Dedifferentiated amniotic fluid mesenchymal stem cell (primary cell): ENCODE data around the gene PLCXD3.

Experiments used
- DNase-seq: peaks from one replicate; pipeline ENCODE4 v3.0.0-alpha.2; 2016; ENCODE audit errors: extremely low spot score

PLCXD3 gene, protein sequence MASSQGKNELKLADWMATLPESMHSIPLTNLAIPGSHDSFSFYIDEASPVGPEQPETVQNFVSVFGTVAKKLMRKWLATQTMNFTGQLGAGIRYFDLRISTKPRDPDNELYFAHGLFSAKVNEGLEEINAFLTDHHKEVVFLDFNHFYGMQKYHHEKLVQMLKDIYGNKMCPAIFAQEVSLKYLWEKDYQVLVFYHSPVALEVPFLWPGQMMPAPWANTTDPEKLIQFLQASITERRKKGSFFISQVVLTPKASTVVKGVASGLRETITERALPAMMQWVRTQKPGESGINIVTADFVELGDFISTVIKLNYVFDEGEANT

DNA sequence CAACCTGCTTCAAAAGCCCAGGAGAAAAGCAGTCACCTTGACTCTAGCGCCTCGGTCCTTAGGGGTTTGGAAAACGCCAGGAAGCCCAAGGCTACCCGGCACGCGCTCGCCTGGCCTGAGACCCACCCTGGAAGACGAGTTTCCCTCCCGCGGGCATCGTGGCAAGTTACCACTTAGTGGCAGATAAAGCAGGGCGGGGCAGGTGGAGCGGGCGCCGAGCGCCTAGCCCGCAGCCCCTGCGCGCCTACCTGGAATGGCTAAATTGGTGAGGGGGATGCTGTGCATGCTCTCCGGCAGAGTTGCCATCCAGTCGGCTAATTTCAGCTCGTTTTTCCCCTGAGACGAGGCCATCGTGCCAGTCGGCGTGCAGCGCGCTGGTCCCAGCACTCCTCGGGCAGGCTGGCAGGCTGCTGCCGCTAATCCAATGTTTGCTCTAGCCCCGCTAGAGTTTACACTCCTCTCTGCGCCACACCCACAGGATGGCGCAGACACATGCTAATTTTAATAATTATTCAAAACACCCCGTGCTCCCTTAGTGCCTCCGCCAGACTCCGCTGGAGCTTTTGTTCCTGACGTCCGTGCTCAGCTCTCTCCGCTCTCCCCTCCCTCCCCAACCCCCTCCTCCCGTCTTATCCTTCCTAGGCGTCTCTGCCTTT lies at the start of gene PLCXD3:
Gene PLCXD3, minus strand, starts transcription at position 426 of the 656 bp plus-strand sequence. Its CDS starts 75 bp downstream, at position 351.
- DNase-seq, result no peak

DNA sequence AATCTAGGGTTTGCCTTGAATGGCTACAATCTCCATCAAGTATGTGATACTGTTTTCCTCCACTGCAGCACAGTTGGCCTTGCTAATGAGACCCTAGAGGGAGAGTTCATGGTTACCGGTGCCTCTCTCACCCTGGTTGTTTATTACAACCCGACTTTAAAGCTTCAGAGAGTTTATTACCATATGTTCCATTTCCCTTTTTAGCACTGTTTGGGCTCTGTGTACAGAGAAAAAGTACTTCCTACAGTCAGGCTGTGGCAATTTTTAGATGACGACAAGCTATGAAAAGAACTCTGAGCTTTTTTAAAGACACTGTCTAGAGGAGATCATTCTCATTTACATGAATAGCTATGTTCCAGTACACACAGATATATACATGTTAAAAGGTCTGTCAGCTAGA lies 48.8 kb upstream of the PLCXD3 start:
- DNase-seq, result no peak

DNA sequence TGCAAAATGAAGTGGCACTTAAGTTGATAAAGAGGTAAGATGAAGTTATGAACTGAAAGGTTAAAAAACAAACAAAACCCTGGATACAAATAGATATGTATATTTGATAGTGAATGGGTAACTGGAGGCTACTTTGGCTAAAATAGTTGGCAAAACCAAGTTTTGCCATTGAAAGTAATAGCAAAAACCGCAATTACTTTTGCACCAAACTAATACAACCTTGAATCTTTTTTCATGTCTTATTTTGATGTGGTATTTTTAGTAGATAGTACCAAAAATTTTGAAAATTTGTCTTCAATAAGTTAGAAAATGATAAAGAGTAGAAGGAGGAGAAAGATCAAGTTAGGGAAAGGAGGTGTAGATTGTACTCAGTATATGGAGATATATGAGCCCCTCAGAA lies 47.9 kb upstream of the PLCXD3 start:
- DNase-seq, result no peak

DNA sequence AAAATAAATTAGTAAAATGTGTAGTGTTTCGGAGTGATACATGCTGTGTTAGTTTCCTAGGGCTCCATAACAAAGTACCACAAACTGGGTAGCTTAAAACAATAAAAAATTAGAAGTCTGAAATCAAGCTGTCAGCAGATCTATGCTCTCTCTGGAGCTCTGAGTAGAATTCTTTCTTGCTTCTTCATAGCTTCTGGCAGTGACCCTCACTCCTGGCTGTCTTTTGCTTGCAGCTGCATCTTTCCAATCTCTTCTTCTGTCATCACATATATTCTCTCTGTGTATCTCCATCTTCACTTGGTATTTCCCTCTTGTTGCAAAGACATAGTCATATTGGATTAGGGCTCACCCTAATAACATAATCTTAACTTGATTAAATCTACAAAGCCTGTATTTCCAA lies 37.6 kb upstream of the PLCXD3 start:
- DNase-seq, result no peak

DNA sequence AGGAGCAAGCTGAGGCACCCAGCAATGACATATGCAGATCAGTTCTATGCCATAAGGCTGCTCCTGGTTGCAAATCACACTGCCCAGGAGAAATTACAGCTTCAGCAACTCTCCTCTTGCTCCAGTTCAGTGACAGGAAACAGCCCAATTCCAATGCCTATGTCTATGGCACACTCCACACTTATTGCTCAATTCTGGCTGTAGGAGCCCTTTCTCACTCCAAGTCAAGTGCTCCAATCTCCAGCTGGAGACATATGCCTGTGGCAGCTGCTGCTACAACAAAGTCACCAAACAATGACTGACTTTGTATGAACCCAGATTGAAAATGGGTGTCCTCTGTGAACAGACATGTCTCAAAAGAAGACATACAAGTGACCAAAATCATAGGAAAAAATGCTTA lies 31.8 kb upstream of the PLCXD3 start:
- DNase-seq, result no peak

DNA sequence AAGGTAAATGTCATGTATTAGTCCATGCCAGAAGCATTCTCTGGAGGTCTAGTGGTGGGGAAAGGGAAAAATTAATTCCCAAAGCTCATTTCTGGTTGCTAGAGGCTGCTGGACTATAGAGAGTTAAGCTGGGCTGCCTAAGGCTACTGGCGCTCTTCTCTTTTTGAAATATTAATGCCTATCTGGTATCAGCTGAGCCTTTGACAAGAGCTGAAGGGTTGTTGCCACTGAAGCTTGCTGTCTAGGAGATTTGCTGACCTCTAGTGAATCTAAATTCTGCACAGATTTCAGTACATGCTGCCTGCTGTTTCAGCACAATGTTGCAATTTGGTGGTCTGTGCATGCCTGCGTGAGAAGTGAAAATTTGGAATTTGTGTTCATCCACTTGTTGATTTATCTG lies 29.1 kb upstream of the PLCXD3 start:
- no peak for DNase-seq

DNA sequence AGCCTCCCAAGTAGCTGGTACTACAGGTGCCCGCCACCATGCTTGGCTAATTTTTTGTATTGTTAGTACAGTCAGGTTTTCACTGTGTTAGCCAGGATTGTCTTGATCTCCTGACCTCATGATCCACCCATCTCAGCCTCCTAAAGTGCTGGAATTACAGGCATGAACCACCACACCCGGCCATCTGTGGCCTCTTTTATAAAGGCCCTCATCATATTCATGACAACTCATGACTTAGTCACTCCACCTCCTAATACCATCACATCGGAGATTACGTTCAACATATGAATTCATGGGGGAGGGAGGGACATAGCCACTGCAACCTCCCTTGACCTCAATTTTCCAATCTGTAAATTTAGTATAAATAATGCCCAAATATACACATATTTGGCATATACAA lies 27.2 kb upstream of the PLCXD3 start:
- DNase-seq, result no peak

DNA sequence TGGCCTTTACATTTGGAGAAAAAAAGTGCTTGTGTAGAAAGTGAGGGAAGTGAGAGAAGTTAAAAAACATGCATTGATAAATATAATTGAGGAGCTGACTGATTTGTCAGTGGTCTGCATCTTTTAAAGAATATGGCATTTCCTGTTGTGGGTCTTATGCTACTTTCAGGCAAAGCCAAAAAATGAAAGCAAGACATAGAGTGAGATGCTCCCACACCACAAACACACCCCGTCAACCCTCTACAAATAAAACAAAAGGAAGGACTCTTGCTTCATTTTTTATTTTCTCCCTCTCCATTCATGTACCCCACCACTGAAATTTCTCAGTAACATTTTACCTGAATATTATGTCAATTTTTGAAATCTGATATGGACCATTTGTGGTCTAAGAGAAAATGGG lies 22.1 kb upstream of the PLCXD3 start:
- no peak for DNase-seq

DNA sequence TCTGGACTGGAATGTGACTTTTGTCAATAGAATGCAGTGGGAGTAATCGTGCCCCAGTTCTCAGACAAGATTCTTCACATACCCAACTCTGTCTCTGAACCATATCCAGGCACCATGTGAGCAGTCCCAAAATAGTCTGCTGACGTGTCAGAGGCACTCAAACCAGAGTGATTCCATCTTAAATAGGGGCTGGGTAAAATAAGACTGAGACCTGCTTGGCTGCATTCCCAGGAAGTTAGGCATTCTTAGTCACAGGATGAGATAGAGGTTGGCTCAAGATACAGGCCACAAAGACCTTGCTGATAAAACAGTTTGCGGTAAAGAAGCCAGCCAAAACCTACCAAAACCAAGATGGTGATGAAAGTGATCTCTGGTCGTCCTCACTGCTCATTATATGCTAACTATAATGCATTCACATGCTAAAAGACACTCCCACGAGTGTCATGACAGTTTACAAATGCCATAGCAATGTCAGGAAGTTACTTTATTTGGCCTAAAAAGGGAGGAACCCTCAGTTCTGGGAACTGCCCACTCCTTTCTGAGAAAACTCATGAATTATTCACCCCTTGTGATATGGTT lies 16.9 kb upstream of the PLCXD3 start:
- DNase-seq, result peak; percentile 58

DNA sequence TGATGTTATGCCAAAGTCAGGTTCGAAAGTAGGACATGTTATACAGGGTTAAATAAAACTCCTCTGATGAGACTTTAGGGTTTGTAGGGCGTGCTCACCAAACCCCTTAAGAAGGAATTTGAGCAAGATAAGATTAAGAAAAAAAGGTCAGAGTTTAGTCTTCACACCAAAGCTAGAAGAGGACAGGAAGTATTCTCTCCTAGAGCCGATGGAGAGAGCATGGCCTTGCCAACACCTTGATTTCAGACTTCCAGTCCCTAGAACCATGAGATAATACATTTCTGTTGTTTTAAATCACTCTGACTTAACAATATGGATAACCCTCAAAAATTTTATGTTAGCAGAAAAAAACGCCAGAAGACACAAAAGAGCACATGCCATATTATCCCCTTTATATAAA lies 16.3 kb upstream of the PLCXD3 start:
- DNase-seq, result no peak

DNA sequence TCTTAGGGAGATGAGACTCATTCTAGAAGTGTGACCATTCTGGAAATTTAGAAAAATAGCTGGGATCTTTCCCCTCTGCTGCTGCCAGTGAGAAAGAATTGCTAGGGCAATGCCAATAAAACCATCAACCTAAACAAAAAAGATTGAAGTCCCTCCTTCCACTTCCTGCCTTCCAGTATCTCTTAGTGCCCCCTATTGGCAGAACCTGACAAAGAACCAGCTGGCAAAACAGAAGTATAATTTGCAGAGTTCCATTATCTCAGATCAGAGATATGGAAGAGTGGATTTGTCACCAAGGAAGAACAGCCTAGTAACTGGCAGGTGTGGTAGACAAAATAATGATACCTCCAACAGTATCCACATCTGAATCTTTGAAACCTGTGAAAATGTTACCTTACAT lies 13.8 kb upstream of the PLCXD3 start:
- DNase-seq, result no peak

DNA sequence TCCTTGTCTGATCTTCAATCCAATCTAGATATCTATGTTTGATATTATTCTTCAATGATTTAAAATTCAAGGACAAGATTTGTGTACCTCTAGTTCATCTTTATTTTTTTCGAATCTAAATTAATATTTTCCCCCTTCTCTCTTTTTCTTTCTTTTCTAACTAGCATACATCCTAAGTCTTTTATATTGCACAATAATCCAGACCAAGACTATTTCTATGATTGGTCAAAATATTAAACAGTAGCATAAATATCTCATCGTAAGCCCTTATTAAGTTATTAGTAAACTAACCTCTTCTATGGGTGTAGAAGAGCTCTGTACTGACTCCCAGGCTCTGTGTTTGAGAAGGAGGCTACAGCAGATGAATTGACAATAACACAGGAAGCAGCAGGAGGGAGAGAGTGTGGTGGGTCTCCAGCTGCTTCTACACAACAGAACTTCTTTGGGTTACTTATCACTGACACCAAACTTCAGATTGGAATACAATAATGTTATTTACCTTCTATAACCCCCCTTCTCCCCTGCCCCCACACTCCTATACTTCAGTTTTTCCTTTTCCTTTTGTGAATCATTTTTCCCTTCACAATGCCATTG lies 11.9 kb upstream of the PLCXD3 start:
- no peak for DNase-seq

DNA sequence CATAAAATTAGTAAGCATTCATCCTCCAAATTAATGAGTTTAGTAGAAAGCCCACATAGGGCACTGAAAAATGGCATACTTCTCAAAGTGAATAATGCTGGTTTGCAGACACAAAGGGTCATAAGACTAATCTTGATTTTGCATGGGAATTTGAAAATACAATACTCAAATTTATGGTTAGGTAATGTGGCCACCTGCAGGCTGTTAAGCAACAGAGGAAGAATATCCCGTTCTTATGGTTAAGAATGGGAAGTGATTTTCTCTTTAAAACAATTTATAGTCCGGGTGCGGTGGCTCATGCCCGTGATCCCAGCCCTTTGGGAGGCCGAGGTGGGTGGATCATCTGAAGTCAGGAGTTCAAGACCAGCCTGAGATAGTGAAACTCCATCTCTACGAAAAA lies 9.4 kb upstream of the PLCXD3 start:
- no peak for DNase-seq

DNA sequence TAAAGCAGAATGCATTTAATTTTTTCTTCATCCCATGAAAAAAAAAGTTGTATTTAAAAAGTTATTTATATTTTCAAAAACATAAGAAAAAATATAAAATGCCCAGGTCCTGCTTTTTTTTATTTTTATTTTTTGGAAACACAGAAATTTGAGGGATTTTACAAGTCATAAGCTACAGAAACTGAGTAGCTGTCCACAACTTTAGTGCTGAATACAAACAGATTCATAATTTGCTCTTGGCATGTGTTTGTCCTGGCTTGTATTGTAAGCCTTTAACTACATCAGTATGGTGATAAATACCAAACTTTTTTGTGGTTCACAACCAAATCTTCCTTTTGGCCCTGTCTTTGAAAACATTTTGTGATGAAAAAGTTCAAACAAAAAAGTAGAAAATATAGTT lies 7.5 kb upstream of the PLCXD3 start:
- DNase-seq, result peak; percentile 16

DNA sequence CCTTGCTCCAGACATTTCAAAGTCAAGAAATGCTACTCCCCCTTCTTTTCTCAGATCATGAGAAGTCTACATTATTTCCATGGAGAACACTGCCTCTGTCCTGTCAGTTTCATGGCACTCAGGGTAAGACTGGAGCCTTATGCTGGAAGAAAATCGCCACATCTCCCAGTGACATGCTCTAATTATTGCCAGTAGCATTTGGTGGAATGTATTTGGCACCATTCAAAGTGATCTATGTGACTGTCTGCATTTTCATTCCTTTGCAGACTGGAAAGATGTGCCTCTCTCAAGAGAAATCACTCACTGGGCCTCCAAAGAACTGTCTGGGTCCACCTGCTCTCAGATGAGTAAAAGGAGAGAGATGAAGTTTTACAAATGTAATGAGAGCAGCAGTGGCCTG lies 840 bp upstream of the PLCXD3 start:
- DNase-seq, result no peak

DNA sequence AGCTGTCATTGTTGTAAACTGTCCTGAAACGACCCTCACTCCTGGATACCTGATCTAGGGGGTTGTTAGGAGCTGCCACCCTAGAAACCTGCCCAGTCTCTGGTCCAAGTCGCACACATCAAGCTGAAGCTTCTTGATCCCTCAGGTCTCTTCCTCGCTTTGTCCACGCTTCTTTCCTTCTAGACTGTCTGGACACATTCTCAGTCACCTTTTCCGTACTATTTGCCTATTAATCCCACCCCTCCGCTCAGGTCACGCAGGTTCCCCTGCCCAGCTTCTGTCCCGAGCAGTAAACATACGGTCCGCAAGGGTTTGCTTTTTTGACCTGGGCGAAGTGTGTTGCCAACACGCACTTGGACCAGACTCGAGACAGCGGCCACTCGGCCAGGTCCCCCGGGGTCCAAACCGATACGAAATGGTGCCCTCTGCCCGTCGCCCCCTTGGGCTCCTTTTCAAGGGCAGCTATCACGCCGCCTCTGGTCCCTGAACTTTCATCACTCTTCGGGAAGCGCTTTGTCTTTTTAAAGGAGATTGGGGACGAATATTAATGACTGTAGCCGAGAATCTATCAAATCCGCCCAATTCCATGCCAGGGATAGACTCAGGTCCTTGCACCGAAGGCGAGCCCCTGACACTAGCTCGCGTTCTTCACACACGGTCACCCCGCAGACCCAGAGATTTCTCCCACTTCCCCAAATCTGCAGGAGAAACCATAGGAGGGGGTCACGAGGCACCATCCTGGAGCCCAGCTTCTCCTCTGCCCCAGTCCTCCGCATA lies 814 bp downstream of the PLCXD3 start:
- DNase-seq, result no peak

DNA sequence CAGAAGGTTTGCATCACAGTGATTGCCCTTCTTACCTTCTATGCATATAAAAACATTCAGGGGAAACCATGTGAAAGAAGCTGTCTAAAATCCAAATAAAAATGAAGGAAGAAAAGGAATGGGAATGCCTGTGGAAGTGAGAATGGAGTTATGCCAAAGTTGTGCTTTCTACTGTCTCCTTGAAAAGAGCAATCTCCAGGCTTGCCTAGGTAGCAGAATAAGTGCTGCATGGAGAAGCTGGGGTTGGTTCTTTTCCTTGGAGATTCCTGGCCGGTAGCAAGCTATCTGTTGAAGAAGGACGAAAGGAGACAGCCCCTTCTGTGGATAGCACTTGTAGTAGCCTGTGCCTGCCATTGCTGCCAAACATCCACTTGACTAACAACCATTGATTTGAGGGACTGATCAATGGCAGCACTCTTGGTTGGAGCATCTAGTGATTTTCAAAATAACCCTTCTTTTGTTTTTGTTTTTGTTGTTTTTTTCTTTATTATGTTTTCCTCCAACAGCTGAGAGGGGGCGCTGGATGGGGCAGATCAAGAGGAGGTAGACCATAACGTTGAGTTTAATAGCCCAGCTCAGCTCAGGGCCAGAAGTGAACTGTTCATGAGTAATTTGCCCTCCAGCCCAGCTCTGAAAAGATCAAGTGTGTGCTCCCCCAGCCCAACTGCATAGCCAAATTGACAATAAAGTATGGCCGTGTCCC lies 1.6 kb downstream of the PLCXD3 start:
- no peak for DNase-seq

DNA sequence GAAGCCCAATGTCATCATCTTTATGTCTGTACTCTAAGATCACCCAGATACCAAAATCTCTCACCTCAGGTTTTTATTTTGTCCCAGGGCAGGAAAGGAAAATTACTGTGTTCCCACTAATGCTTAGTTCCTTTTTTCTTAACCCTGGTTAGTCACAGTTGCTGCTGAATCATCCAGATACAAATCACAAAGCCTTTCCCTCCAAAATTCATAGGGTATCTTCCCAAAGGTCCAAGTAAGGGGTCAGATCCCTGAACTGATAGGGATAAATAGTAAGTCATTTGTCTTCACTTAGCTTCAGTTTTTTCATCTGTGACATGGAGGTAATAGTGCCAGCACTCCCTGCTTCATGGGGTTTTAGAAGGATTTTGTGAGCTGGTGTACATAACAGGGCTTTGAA lies 2.2 kb downstream of the PLCXD3 start:
- no peak for DNase-seq

DNA sequence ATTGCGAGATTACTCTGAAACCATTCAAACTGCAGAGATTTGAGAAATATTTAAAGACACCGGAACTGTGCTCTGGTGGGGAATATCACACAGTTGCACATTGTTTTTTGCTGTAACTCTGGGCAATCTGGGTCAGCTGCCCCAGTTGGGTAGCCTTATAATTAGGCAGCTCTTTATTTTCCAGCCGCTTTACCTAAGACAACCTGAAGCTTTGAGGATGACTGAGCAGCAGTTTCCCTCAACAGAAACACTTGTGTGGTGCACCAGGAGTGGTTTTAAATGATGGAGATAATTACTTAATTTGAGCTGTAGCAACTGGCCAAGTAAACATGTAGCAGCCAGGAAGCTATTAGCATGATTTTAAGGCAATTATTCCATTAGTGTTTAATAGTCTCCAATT lies 2.9 kb downstream of the PLCXD3 start:
- no peak for DNase-seq

DNA sequence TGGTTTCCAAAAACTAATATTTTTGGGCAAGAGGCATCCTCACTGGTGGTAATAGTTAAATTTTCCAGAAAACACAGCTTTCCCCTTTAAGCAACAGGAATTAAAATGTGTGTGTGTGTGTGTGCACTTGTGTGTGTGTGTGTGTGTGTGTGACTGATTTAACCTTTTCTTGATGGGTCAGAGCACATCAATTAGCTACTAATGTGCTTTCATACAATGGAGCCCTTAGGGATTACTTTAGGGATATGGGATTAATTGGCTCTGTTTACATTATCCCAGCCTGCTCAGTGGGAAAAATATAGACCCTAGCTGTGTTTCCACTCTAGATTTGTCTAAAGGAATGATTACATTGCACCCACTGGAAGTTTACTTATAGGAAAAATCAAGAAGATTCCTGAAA lies 6.5 kb downstream of the PLCXD3 start:
- no peak for DNase-seq

DNA sequence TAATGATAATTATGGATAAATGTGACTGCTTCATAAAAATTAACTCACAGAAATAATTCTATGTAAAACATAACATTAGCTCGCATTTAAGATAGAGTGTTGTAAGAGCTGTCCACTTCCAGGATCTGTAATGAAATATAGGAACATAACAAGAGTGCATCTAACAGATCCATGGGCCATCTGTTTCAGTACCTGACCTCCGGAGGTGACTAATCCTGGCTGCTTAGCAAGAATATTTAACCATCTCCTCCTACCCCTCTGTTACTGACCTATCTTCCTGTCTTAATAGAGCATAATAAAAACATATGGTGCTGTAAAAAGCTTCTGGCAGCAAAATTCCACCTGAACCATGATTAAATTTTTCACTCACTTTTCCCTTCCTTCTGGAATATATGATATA lies 7.1 kb downstream of the PLCXD3 start:
- DNase-seq, result no peak
